GM21423 (cell line): ENCODE measurements around the gene ZNF273.

ENCODE experiments used
- ATAC-seq: cut with Tn5 transposase; IDR thresholded peaks from one replicate; pipeline ENCODE4 v1.9.1; 2021; ENCODE audit warnings: mild to moderate bottlenecking, moderate library complexity; ENCODE audit not compliant: unreplicated experiment

The ZNF273 gene

GRCh38 chr7:64876792-64877713 lies 26.0 kb upstream of the ZNF273 start:
- no peak for ATAC-seq

GRCh38 chr7:64877714-64878610 lies 25.1 kb upstream of the ZNF273 start:
- no peak for ATAC-seq

GRCh38 chr7:64878684-64879083 lies 24.4 kb upstream of the ZNF273 start:
- ATAC-seq: no peak

GRCh38 chr7:64879086-64879730 lies 23.9 kb upstream of the ZNF273 start:
- no peak for ATAC-seq

GRCh38 chr7:64879800-64880199 lies 23.3 kb upstream of the ZNF273 start:
- no peak for ATAC-seq

- ATAC-seq: no peak
These were observed 22.5 kb upstream of the ZNF273 start for GRCh38 chr7:64880322-64881297.

GRCh38 chr7:64881461-64882287 lies 21.4 kb upstream of the ZNF273 start:
- ATAC-seq: no peak

- no peak for ATAC-seq
These were observed 20.5 kb upstream of the ZNF273 start for GRCh38 chr7:64882341-64883112.

- no peak for ATAC-seq
These were observed 19.8 kb upstream of the ZNF273 start for GRCh38 chr7:64883113-64883905.

- ATAC-seq: no peak
These were observed 18.8 kb upstream of the ZNF273 start for GRCh38 chr7:64884085-64884912.

GRCh38 chr7:64884913-64885370 lies 18.1 kb upstream of the ZNF273 start:
- no peak for ATAC-seq

GRCh38 chr7:64885520-64886240 lies 17.4 kb upstream of the ZNF273 start:
- ATAC-seq: no peak

GRCh38 chr7:64886956-64887545 lies 16.0 kb upstream of the ZNF273 start:
- no peak for ATAC-seq

GRCh38 chr7:64887756-64888508 lies 15.1 kb upstream of the ZNF273 start:
- ATAC-seq: no peak

- ATAC-seq: no peak
These were observed 14.5 kb upstream of the ZNF273 start for GRCh38 chr7:64888561-64888900.
